ENCODE data around the gene SDE2. TPM values are rescaled to one million over a fixed set of nuclear protein-coding genes. Genes with fewer than 3 reads are reported as not detected.
A peak's percentile ranks its signal among the peaks of the same experiment; 100 is the strongest.
"Not testable (repeated sequence)": the region's sequence is repeated elsewhere in the genome, so short reads cannot be mapped to it uniquely, and the experiment has no call there.

Gene SDE2
- total RNA-seq, 1 donor from 2014 or later, result 20.0 TPM

GRCh38 chr1:225972344-225973152 is 26.6 kb downstream of the SDE2 start:
- Mint-ChIP-seq H3K27me3 (ENCODE audit: unreplicated experiment) (no peaks in the 10 kb centered on the region), H3K4me1 (ENCODE audit: unreplicated experiment) (peaks cover 2% of the 10 kb centered on the region), H3K4me3 (ENCODE audit: unreplicated experiment) (no peak overlapping the region), H3K9me3 (ENCODE audit: unreplicated experiment) (no peaks in the 10 kb centered on the region), H3K27ac (ENCODE audit: unreplicated experiment) (no peak overlapping the region), H3K36me3 (ENCODE audit: unreplicated experiment) (no peaks in the 10 kb centered on the region)
- no peak for TF ChIP-seq CTCF (IDR thresholded peaks at IDR 0.05)
- peak; percentile 80 for DNase-seq (ENCODE audit: extremely low spot score, unreplicated experiment)

GRCh38 chr1:225970592-225971157 is 28.5 kb downstream of the SDE2 start:
- not testable (repeated sequence) for H3K27me3 Mint-ChIP-seq (ENCODE audit: unreplicated experiment); H3K9me3 Mint-ChIP-seq (ENCODE audit: unreplicated experiment); H3K27ac Mint-ChIP-seq (ENCODE audit: unreplicated experiment); H3K4me3 Mint-ChIP-seq (ENCODE audit: unreplicated experiment); H3K36me3 Mint-ChIP-seq (ENCODE audit: unreplicated experiment); DNase-seq (ENCODE audit: extremely low spot score, unreplicated experiment); H3K4me1 Mint-ChIP-seq (ENCODE audit: unreplicated experiment)

- not testable (repeated sequence) for H3K4me1 Mint-ChIP-seq (ENCODE audit: unreplicated experiment); H3K27me3 Mint-ChIP-seq (ENCODE audit: unreplicated experiment); DNase-seq (ENCODE audit: extremely low spot score, unreplicated experiment); H3K4me3 Mint-ChIP-seq (ENCODE audit: unreplicated experiment); H3K27ac Mint-ChIP-seq (ENCODE audit: unreplicated experiment); H3K9me3 Mint-ChIP-seq (ENCODE audit: unreplicated experiment); H3K36me3 Mint-ChIP-seq (ENCODE audit: unreplicated experiment)
These were observed 29.4 kb downstream of the SDE2 start for GRCh38 chr1:225969751-225970150.

GRCh38 chr1:225965231-225965630 is 33.9 kb downstream of the SDE2 start:
- Mint-ChIP-seq H3K27ac (ENCODE audit: unreplicated experiment) (no peak overlapping the region), H3K27me3 (ENCODE audit: unreplicated experiment) (peaks cover 7% of the 10 kb centered on the region), H3K4me1 (ENCODE audit: unreplicated experiment) (no peaks in the 10 kb centered on the region), H3K9me3 (ENCODE audit: unreplicated experiment) (no peaks in the 10 kb centered on the region), H3K4me3 (ENCODE audit: unreplicated experiment) (no peak overlapping the region), H3K36me3 (ENCODE audit: unreplicated experiment) (no peaks in the 10 kb centered on the region)
- no peak for TF ChIP-seq CTCF (IDR thresholded peaks at IDR 0.05)
- no peak for DNase-seq (ENCODE audit: extremely low spot score, unreplicated experiment)

- H3K4me1 Mint-ChIP-seq (ENCODE audit: unreplicated experiment), result no peaks in the 10 kb centered on the region
- no peaks in the 10 kb centered on the region for H3K36me3 Mint-ChIP-seq (ENCODE audit: unreplicated experiment)
- no peak overlapping the region for H3K27ac Mint-ChIP-seq (ENCODE audit: unreplicated experiment)
- peaks cover 7% of the 10 kb centered on the region for H3K27me3 Mint-ChIP-seq (ENCODE audit: unreplicated experiment)
- TF ChIP-seq CTCF (IDR thresholded peaks at IDR 0.05), result no peak
- no peaks in the 10 kb centered on the region for H3K9me3 Mint-ChIP-seq (ENCODE audit: unreplicated experiment)
- no peak overlapping the region for H3K4me3 Mint-ChIP-seq (ENCODE audit: unreplicated experiment)
- DNase-seq (ENCODE audit: extremely low spot score, unreplicated experiment), result no peak
These were observed 35.2 kb downstream of the SDE2 start for GRCh38 chr1:225963735-225964530.

Data from osteocyte (in vitro differentiated cells).